Measurements from ENCODE around the gene CIROP.
"Not testable (repeated sequence)": the region's sequence is repeated elsewhere in the genome, so short reads cannot be mapped to it uniquely, and the experiment has no call there.

The CIROP gene

GRCh38 chr14:23110579-23111365, 6.0 kb upstream of the CIROP start:
- TF ChIP-seq CTCF (IDR thresholded peaks at IDR 0.05; ENCODE audit: control insufficient read depth, insufficient read depth, low read depth, low read length, missing control alignments), result no peak
- H3K4me3 ChIP-seq (ENCODE audit: control insufficient read depth, low read depth, low read length), result no peak overlapping the region
- no peak for DNase-seq (ENCODE audit: low read depth)

GRCh38 chr14:23109769-23110168, 5.0 kb upstream of the CIROP start:
- no peak overlapping the region for H3K4me3 ChIP-seq (ENCODE audit: control insufficient read depth, low read depth, low read length)
- TF ChIP-seq CTCF (IDR thresholded peaks at IDR 0.05; ENCODE audit: control insufficient read depth, insufficient read depth, low read depth, low read length, missing control alignments), result no peak

GRCh38 chr14:23108169-23108568, 3.4 kb upstream of the CIROP start:
- not testable (repeated sequence) for H3K4me3 ChIP-seq (ENCODE audit: control insufficient read depth, low read depth, low read length); DNase-seq (ENCODE audit: low read depth)

More at GRCh38 chr14:23109769-23110168, 5.0 kb upstream of the CIROP start:
- no peak for DNase-seq (ENCODE audit: low read depth)

- DNase-seq (ENCODE audit: low read depth), result not testable (repeated sequence)
Measured at GRCh38 chr14:23107620-23108019, 2.8 kb upstream of the CIROP start.

GRCh38 chr14:23106747-23107045, 1.9 kb upstream of the CIROP start:
- TF ChIP-seq CTCF (IDR thresholded peaks at IDR 0.05; ENCODE audit: control insufficient read depth, insufficient read depth, low read depth, low read length, missing control alignments), result no peak
- H3K4me3 ChIP-seq (ENCODE audit: control insufficient read depth, low read depth, low read length), result no peak overlapping the region
- DNase-seq (ENCODE audit: low read depth), result no peak

More at GRCh38 chr14:23107620-23108019, 2.8 kb upstream of the CIROP start:
- not testable (repeated sequence) for H3K4me3 ChIP-seq (ENCODE audit: control insufficient read depth, low read depth, low read length)

GRCh38 chr14:23105348-23105824, 597 bp upstream of the CIROP start:
- no peak for DNase-seq (ENCODE audit: low read depth)
- no peak for TF ChIP-seq CTCF (IDR thresholded peaks at IDR 0.05; ENCODE audit: control insufficient read depth, insufficient read depth, low read depth, low read length, missing control alignments)
- no peak overlapping the region for H3K4me3 ChIP-seq (ENCODE audit: control insufficient read depth, low read depth, low read length)

GRCh38 chr14:23104070-23104590, 659 bp downstream of the CIROP start:
- DNase-seq (ENCODE audit: low read depth), result no peak
- no peak overlapping the region for H3K4me3 ChIP-seq (ENCODE audit: control insufficient read depth, low read depth, low read length)
- TF ChIP-seq CTCF (IDR thresholded peaks at IDR 0.05; ENCODE audit: control insufficient read depth, insufficient read depth, low read depth, low read length, missing control alignments), result no peak

Measured in AG09309 (cell line).